ENCODE results near the gene AFAP1.

DNA sequence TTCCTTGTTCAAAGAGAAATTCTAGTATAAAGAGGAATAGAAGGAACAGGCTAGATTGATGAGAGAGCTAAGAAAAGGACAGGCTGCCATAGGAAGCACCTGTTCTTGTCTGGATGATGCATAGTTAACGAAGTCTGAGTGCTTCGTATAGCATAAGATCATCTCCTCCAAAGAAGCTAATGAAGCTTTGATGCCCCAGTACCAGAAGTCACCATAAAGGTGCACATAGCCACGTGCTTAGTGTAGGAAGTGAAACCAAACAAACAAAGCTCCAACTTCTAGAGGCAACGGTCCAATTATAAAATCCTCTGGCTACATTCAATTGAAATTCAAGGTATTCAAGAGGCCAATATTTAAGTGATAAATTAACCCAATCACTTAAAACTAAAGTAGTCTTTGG, 31.0 kb downstream of the AFAP1 start:
- TF ChIP-seq POLR2AphosphoS5 (IDR thresholded peaks at IDR 0.05; ENCODE audit: low read depth, low read length) (no peak), POLR2A (IDR thresholded peaks at IDR 0.05; ENCODE audit: low read depth, low read length) (no peak)
